GM04503 (cell line): ENCODE data around the gene MYRF.

Experiments
- DNase-seq: peaks from one replicate; pipeline ENCODE4 v3.0.0-alpha.2; 2012; ENCODE audit warnings: low read depth

The MYRF gene

DNA sequence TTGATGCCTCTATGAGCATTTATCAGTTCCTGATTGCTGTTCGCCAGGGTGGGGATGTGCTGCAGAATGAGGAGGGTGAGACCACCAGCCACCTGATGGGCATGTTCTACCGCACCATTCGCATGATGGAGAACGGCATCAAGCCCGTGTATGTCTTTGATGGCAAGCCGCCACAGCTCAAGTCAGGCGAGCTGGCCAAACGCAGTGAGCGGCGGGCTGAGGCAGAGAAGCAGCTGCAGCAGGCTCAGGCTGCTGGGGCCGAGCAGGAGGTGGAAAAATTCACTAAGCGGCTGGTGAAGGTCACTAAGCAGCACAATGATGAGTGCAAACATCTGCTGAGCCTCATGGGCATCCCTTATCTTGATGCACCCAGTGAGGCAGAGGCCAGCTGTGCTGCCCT is 43.0 kb downstream of the MYRF start:
- no peak for DNase-seq

DNA sequence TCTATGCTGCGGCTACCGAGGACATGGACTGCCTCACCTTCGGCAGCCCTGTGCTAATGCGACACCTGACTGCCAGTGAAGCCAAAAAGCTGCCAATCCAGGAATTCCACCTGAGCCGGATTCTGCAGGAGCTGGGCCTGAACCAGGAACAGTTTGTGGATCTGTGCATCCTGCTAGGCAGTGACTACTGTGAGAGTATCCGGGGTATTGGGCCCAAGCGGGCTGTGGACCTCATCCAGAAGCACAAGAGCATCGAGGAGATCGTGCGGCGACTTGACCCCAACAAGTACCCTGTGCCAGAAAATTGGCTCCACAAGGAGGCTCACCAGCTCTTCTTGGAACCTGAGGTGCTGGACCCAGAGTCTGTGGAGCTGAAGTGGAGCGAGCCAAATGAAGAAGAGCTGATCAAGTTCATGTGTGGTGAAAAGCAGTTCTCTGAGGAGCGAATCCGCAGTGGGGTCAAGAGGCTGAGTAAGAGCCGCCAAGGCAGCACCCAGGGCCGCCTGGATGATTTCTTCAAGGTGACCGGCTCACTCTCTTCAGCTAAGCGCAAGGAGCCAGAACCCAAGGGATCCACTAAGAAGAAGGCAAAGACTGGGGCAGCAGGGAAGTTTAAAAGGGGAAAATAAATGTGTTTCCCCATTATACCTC is 43.6 kb downstream of the MYRF start:
- DNase-seq: no peak

DNA sequence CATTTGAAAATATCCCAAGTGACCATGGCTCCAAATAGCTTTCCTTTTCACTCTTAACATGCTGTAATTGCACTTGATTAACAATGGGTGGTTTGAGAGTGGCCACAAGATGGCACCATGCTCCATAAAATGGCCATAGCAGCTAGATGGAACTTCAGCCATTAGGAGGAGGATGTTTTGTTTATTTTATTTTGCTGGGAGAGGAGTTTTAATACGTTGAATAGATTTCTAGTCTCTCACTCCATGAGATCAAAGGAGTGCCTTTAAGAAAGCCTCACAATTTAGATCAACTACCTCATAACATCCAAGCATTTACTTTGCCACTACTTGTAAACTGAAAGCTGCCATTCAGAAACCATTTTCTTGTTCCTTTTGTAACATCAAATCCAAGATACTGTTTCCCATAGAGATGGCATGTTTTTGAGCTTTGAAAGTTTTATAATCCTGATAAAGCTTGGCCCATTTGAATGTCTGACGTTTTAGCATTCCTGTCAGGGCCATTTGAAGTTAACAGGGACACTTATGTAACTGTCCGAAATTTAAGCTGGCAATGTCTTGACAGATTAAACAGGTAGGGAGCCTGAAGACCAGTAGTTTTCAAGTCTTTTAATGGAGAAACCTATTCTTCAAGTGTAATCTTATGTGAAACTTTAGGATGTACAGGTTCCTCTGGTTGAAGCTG is 45.0 kb downstream of the MYRF start:
- DNase-seq: peak; percentile 34

DNA sequence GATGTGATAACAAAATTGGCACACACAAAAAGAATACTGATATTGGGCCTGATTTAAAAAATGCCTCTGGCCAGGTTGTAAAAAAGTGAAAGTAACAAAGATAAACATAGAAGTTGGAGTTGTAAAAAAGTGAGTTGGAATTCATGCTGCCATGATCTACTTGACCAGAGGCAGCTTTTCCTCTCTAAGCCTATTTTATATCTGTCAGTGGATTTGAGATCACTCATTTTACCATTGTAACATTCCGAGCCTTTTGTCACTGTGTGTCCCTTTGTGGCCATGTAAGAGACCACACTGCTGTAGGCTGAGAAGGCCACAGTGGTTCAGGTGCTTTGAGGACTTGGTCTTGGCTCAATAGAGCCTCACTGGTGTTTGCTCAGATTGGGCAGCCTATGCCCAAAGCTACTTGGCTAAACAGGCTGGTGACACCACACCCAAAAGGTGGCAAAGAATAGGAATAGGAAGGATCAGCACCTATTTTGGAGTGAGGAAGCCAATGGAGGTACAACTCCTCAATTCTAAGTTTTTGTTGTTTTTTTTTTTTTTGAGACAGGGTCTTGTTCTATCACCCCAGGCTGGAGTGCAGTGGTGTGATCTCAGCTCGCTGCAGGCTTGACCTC is 47.3 kb downstream of the MYRF start:
- no peak for DNase-seq

DNA sequence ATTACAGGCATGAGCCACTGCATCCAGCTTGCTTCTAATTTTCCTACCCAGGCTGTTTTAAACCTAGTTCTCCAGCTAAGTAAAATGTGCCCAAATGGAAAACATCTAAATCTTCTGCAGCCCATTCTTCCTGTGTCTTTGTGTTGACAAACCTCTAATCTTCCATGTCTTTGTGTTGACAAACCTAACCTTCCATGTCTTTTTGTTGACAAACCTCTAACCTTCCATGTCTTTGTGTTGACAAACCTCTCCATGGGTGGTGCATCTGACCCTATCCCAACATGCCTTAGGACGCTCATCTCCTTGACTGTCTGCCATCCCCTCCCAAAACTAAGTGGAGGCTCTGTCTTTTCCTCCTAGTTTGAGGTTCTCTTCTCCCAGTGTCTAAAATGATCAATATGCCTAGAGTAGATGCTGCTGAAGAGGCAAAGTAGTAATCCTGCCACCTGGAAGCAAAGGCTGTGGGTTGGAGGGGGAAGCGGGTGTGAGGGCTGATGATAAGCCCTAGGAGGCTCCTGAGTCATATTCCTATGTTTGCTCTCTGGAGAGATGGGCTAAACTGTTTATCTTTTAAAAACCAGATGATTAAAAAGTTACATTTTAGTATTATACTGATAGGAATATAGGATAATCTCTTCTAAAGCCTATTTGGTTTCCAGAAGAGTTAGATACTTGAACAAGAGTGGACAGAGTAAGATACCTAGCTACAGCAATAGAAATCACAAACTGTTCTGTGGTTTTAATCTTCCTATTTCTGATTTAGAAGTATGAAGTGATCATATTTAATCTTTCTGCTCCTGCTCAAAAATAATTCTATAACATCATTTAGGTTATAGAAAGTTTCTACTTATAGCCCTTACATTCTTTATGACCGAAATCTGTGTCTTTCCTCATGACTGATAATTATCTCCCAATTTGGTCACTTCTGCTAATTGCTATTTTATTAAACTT is 48.2 kb downstream of the MYRF start:
- DNase-seq: no peak

DNA sequence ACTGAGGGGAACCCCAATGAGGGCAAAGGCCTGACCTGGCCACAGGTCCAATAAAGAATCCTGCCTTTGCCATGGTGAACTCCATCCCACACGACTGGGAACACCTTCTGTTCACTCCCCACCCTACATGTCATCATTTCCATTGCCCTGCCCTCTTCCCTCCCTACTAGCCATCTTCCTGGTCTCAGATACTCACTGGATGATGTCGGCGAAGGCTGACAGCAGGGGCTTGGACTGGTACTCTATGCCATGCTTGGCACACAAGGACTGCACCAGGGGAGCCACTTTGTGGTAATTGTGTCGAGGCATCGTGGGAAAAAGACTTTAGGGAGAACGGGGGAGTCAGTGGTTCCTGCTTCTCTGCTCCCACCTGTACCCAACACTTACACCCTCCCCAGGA is 50.2 kb downstream of the MYRF start:
- no peak for DNase-seq

DNA sequence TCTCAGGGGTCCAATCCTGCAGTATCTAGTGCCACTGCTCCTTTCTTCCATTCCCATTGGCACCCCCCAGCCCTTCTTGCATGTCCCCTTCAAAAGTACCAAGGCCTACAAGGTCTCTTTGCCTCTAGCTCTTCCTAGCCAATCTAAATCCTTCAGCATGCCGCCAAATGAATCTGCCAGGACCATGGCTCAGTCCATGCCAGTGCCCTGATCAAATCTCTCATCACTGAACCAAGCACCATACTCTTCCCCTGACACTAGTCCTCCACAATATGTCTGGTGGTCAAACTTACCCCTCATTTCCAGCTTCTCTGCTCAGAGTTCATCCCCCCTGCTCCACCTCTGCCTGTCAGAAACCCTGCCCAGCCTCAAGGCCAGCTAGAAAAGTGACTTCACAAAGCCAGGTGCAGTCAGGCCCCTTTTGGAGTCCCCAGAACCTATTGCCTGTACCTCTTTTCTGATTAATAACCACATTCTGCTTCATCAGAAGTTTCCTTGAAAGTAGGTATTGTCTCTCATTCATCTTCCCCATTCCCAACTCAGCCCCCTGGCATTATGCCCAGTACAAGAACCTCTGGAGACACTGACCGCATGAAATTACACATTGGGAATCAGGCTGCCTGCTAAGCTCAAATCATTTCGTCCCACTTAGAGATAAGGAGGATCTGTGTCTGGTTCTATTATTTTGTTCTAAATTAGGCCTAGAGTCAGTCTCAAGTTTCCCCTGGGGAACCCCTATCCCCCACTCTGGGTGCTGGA is 51.6 kb downstream of the MYRF start:
- no peak for DNase-seq

DNA sequence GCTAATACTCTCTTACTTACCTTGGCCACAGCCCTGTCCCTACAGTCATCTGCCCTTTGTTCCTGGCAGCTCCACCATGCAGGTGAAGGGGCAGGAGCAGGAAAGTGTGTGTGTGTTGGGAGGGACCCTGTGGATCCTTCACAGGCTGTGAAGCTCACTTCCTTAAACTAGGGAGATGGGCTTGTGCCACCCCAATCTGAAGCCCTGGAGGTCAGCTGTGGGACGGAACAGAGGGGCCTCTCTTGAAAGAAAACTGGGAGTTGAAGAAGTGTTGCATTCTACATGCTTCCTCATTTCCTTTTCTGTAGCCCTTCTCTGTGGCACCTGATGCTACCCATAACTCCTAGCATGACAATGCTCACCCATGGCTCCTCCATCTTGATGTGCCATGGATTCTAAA is 52.7 kb downstream of the MYRF start:
- no peak for DNase-seq

DNA sequence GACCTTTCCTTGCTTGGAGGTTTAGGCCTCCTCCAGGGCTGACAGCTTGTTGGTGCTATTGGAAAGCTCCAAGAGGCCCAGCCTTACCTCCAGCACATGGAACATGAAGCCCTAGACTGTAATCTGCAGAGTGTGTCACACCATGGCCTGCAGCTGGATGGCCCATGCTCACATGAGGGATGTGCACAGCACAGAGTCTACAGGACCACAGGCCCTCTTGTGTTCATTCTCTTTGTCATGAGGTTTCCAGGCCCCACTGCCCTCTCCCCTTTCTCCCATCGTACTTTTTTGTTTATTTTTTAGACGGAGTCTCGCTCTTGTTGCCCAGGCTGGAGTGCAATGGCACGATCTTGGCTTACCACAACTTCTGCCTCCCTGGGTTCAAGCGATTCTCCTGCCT is 54.3 kb downstream of the MYRF start:
- DNase-seq: no peak

DNA sequence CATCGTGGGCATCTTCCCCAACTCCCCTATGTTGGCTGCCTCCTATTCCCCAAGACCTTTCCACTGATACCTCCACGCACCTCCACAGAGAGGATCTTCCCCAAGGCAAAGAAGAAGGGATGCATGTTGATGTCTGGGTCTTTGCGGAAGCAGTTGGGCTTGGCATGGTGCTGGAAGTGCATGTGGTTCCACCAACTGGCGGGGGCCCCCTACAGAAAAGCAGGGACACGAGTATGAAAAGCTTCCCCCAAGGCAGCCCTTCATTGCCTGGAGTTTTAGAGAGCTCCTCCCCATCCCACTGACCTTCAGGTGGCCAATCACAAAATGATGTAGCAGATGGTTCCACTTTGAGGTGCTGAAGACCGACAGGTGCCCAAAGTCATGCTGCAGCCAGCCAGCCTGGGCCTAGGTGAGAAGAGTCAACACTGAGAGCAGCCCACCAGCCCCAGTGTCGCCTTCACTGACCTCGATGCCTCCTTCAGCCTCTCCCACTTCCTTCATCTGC is 58.3 kb downstream of the MYRF start:
- no peak for DNase-seq

DNA sequence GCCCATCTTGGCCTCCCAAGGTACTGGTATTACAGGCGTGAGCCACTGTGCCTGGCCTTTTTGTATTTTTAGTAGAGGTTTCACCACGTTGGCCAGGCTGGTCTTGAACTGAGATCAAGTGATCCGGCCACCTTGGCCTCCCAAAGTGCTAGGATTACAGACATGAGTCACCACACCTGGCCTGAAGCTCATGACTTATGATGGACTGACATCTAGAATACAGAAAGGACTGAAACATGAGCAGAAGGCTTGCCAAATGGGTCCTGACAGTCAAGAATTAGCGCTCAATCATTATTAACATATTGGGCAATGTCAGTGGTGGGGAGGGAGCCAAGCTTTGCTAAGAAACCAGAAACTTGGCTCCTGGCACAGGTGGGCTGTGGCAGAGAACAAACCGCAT is 59.4 kb downstream of the MYRF start:
- no peak for DNase-seq

DNA sequence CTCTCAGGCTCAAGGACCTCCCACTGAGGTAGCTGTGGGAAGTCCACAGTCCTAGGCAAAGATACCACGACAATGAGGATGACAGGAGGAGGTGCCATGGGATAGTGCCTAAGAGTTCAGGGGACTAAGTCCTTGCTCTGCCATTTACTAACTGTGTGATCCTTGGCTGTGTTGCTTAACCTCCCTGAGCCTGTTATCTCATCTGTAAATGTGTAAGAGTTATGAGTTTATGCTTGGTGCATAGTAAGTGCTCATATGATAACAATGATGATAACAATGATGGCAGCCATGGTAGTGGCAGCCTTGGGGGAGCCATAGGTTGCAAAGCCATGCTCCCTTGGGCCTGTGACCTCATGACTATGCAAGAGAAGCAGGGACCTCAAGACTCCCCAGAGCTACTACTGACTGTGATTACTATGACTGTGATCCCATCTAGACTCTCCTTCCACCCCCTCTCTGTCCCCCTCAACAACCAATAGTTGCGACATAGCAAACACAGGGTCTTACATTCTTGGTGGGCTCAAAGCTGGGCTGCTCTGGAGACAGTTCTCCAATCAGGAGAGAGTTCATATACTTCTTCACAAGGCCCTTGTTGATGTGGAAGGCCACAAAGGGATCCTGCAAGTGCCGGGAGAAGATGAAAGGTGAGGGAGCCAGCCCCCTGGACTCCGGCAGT is 60.4 kb downstream of the MYRF start:
- no peak for DNase-seq

DNA sequence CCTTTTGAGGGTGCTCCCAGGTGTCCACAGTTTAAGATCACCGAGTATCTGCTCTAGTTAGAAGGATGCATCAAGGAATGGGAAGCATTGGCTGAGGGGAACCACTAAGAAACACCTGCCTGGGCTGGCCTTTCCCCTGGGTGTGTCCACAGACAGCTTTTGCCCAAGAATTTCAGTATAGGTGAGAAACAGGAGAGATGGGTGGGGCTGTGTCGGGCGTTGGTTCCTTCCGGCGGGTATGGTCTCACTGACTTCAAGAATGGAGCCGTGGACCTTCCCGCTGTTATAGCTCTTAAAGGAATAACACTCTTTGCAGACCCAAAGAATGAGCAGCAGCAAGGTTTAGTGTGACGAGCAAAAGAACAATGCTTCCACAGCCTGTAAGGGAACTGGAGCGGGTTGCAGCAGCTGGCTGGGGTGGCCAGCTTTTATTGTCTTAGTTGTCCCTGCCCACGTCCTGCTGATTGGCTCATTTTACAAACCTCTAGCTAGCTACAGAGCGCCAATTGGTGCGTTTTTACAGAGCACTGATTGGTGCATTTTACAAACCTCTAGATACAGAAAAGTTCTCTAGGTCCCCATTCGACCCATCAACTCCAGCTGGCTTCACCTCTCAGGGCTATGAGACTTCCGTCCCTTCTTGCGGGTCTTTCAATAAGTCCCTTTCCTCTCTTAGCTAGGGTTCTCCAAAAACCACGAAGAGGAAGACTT is 62.0 kb downstream of the MYRF start:
- DNase-seq: no peak

DNA sequence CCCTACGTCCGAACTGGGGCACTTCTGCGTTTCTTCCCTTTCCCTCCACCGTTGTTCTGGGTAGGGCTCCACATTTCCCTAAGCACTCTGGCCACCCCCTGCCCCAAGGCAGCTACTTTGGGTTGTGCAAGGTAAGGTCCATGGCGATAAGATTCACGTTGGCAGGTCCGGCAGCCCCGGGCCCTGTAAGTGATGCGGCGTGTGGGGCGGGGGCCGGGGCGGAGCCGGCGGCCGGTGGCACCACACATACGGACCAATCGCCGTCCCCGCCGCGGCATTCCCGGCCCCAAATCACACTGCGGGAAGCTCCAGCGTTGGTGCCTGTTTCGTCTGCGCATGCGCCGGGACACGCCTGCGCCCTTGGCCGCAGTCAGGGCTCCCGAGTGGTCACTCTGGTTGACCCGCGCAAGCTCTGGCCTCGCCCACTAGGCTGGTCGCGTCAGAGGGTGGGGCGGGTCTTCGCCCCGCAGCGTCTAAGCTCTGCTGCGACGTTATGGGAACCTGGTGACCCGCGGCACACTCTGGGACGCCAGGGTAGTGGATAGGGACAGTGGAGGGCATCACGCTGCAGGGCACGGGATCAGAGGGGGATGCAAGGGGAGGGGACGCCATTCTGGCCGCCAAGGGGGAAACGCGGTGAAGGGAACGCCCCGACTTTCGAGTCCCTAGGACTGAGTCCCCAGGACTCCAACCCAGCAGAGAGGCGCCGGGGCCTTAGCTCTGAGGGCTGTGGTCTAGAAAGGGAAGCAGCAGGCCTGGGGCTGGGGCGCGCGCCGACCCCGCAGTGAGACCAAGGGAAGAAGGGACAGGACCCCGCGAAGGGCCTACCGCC is 62.7 kb downstream of the MYRF start:
- peak; percentile 75 for DNase-seq

DNA sequence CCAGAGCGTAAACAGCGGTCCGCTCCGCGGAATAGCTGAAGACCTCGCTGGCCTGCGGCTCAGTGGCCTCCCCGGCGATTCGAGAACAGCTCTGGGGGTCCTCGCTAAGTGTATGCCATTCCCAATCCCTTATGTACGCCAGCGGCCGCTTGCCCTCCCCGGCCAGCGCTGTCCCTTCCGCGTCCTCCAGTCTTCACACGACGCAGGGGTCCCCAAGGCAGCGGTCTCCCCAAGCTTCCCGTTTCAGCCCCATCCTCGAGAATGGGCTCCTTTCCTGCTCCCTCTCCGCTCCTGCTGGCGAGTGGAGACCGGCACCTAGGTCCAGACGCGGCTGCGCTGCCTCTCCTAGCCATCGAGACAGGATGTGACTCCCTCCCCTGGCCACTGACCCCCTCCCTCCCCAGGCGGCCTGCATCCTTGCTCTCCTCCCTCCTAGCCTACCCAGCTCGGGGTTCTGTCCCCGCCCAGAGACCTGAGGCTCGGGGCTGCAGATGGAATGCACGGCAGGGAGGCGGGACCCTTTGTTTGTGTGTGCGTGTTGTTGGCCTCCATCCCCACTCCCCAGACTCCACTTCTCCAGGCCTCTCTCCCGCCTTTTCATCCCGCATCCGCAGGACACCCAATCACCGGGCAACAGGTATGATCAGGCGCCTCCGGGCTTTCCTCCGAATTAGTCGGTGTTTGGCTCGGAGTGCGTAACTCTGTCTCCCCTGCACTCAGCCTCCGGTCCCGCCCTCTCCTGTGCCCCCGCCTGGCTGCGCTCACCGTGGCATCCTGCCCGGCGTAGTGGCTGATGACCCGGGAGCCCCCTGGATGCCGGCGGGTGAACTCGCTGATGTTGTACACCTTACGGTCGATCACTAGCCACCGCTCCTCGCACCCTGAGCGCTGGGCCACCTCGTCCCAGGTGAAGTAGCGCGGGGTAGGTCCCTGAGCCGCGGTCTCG is 63.6 kb downstream of the MYRF start:
- no peak for DNase-seq

DNA sequence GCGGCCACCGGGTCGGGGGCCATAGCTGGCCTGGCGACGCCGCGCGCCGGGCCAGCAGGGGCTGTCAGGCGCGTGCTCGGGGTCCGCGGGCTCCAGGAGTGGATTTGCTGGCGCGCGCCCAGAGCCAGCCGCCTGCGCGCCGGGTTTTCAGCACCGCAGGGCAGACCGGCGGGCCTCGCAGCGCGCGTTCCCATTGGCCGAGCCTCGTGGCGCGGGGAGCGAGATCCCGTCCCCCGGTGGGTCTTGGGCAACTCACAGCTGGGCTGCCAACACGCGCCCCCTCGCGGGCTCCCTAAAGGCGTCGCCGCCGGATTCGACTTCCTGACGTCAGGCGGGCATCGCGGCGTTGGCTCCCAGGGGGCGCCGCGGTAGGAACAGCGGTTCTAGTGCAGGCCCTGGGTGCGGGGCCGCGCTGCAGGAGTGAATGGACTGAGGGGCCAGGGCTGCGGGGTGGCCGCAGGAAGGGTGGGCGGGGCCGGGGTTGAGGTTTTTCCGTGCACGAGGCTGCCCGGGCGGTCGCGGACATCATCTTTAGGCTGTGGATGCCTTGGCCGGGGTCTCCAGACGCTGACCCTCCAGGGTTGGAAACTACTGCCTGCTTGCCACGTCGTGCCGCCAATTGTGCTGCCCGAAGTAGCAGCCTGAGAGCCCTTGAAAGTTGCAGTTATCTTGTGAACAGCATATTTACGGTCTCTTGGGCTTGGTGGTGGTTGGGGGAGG is 64.5 kb downstream of the MYRF start, which contains the start of gene FADS1:
Gene FADS1 (minus strand): TSS at position 268 of the 720 bp plus-strand sequence. CDS start 74 bp downstream, at position 194.
- DNase-seq: no peak

DNA sequence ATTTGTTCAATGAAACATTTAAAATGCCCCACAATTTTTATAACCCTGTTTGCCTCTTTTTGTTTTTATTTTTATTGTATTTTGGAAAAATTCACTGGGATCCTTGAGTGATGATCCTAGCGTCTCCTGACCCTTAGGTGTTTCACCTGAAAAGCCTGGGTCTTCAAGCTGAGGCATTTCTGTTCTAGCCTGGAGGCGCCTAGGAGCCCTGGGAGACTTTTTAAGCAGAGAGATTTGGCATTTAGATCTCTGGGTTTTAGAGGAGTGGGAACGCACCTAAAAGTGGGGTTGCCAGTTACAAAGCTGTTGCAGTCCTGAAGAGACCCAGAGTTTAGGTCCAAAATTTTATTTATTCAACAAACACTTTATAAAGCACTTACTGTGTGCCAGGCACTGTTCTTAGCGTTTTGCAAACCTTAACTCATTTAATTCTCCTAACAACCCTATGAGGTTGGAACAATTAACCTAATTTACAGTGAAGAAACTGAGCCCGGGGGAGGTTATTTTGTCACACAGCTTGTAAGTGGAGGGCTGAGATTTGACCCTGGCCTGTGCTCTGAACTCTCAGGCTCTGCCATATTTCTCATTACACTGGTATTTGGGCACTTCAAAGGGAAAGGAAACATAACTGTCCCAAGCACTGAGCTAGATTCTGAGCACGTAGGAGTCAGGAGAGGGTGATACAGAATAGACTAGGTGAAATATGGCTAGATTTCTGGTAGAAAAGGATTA is 65.2 kb downstream of the MYRF start:
- DNase-seq: no peak
